Endothelial cell of umbilical vein (primary cell): Measurements from ENCODE around the gene NSDHL. TPM values are rescaled to one million over a fixed set of nuclear protein-coding genes. Genes with fewer than 3 reads are reported as not detected.

ENCODE experiments used
- polyA plus RNA-seq, 4 experiments: library from polyadenylated mRNA; depleted of rRNA in 3 of 4; stranded (reverse) in 3 of 4; unstranded in 1 of 4; fragments of >200 nt; gene quantifications; 2 replicates each; pipeline versions ENCODE4 v1.2.1 to v1.2.3, GENCODE V29; 2011 to 2012; ENCODE audit warnings: missing spikeins in 1 of 4
- total RNA-seq: library from RNA; stranded (reverse); gene quantifications from 2 replicates; pipeline ENCODE4 v1.2.3, GENCODE V29; 2021

Gene NSDHL
- total and polyA plus RNA-seq, 2 donors (not counting 3 experiments of a cell fraction or from before 2014, with no cell fraction given), result 40.0 to 43.7 TPM

Other genes starting within 250 kb of the NSDHL start
- not detected in 2 replicates for gene GABRQ, start 193.2 kb upstream of the NSDHL start, total RNA-seq
- gene GABRQ, start 193.2 kb upstream of the NSDHL start, polyA plus RNA-seq, result 0.01 and 0.02 TPM in 2 replicates
- not detected in 2 replicates for gene MAGEA3, start 132.3 kb upstream of the NSDHL start, total RNA-seq
- not detected in 2 replicates for gene MAGEA3, start 132.3 kb upstream of the NSDHL start, polyA plus RNA-seq
- not detected in 2 replicates for gene CSAG2, start 121.8 kb upstream of the NSDHL start, total RNA-seq
- not detected in 2 replicates for gene CSAG2, start 121.8 kb upstream of the NSDHL start, polyA plus RNA-seq
- not detected in 2 replicates for gene MAGEA2B, start 116.4 kb upstream of the NSDHL start, total RNA-seq
- gene MAGEA2B, start 116.4 kb upstream of the NSDHL start, polyA plus RNA-seq, result not detected in 2 replicates
- gene CSAG1, start 97.3 kb upstream of the NSDHL start, total RNA-seq, result not detected in 2 replicates
- gene CSAG1, start 97.3 kb upstream of the NSDHL start, polyA plus RNA-seq, result not detected in 2 replicates
- gene MAGEA12, start 97.3 kb upstream of the NSDHL start, total RNA-seq, result not detected in 2 replicates
- gene MAGEA12, start 97.3 kb upstream of the NSDHL start, polyA plus RNA-seq, result not detected in 2 replicates
- not detected in 2 replicates for gene MAGEA2, start 77.2 kb upstream of the NSDHL start, total RNA-seq
- gene MAGEA2, start 77.2 kb upstream of the NSDHL start, polyA plus RNA-seq, result not detected in 2 replicates
- not detected in 2 replicates for gene CSAG3, start 71.8 kb upstream of the NSDHL start, total RNA-seq
- gene CSAG3, start 71.8 kb upstream of the NSDHL start, polyA plus RNA-seq, result not detected in 2 replicates
- not detected in 2 replicates for gene MAGEA6, start 61.4 kb upstream of the NSDHL start, total RNA-seq
- gene MAGEA6, start 61.4 kb upstream of the NSDHL start, polyA plus RNA-seq, result not detected in 2 replicates
- 28.2 and 28.6 TPM in 2 replicates for gene CETN2, start 306 bp upstream of the NSDHL start, total RNA-seq
- gene CETN2, start 306 bp upstream of the NSDHL start, polyA plus RNA-seq, result 15.1 and 15.4 TPM in 2 replicates
- 19.7 and 31.6 TPM in 2 replicates for gene ZNF185, start 67.0 kb downstream of the NSDHL start, total RNA-seq
- gene ZNF185, start 67.0 kb downstream of the NSDHL start, polyA plus RNA-seq, result 15.5 and 18.7 TPM in 2 replicates
- not detected in 2 replicates for gene PNMA5, start 163.1 kb downstream of the NSDHL start, total RNA-seq
- not detected in 2 replicates for gene PNMA5, start 163.1 kb downstream of the NSDHL start, polyA plus RNA-seq
- gene PNMA3, start 225.4 kb downstream of the NSDHL start, total RNA-seq, result not detected in 2 replicates
- not detected in 2 replicates for gene PNMA3, start 225.4 kb downstream of the NSDHL start, polyA plus RNA-seq
- gene PNMA6A, start 241.4 kb downstream of the NSDHL start, total RNA-seq, result 1.3 and 1.8 TPM in 2 replicates
- gene PNMA6A, start 241.4 kb downstream of the NSDHL start, polyA plus RNA-seq, result 1.2 and 1.4 TPM in 2 replicates